ENCODE results near the gene BLTP1.

The BLTP1 gene

DNA sequence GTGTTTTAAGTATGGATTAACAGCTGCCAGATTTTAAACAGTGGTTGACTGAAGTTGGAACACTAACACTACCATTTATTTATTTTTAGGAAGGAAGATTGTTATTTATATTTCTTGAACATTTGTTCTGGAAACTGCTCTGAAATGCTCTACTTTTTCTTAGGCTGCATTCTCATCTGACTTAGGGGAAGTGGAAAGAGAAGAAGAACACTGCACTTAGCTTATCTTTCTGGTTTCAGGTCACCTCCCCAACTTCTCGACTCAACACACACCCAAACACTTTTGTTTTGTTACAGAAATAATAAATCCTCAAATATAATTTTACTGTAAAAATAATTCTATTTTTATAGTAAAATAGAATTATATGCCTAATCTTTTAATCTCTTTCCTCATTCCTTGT lies 18.6 kb downstream of the BLTP1 start:
- no peak for DNase-seq

DNA sequence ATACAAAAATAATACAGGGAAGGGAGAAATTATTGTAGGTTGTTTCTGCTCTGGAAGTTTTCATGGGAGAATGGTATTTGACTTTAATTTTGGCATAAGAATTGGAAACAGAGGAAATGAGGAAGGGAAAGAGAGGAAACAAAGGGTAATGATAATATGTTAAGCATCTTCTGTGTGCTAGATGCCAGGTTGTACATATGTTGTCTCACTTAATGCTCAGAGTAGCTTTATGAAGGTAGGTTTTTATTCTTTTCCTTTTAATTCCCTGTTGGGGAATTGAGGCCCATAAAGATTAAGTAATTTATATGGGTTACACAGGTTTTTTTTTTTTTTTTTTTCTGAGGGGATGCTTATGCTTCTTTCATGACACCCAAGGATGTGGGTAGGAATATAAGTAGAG lies 19.2 kb downstream of the BLTP1 start:
- no peak for DNase-seq

DNA sequence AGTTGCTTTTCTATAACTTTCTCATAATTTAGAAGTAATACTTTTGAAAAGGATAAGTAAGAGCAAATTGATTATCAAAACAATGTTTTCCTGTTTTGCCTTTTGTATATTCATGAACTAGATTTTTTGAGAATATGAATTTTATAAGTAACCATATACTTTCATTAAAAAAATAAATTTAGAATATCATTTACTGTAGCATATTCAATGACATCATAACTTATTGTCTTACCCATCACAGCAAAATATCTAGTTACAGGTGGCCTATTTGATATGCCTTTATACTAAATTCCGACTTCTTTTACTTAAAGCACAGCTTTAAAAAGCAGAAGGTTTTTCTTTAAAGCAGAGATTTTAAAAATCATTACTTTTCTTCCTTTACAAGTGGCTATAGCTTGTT lies 20.1 kb downstream of the BLTP1 start:
- no peak for DNase-seq

DNA sequence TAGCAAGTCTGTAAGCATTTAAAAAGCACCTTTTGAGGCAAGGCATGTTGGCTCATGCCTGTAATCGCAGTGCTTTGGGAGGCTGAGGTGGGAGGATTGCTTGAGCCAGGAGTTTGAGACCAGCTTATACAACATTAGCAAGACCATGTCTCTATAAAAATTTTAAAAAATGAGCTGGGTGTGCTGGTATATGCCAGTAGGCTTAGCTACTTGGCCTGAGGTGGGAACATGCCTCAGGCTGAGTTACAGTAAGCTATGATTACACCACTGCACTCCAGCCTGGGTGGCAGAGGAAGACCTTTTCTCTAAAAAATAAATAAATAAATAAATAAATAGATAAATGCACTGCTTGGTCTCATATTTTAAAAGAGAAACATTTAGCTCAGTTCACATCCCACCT lies 26.8 kb downstream of the BLTP1 start:
- DNase-seq = no peak

DNA sequence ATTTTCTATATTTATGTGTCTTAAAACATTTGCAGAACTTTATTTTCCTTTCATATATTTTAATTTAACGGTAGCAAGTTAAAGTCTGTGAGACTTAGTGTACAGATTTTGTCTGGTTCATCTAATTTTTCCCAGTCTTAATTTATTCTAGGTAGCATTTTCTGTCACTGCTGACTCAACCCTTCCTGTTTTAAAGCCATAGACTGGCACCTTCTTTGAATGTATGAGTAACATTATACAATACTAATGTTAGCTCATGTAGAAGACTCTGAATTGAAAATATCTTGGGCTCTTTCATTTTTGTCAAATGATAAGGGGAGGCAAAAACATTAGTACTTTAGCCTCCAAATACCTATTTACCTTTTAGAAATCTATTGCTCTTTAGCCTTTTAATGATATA lies 43.6 kb downstream of the BLTP1 start:
- no peak for DNase-seq

Measured in CD4-positive, alpha-beta T cell treated with Interleukin-17A for 4 hours (primary cell).